ENCODE data around the gene ICAM4.

ICAM4 gene

DNA sequence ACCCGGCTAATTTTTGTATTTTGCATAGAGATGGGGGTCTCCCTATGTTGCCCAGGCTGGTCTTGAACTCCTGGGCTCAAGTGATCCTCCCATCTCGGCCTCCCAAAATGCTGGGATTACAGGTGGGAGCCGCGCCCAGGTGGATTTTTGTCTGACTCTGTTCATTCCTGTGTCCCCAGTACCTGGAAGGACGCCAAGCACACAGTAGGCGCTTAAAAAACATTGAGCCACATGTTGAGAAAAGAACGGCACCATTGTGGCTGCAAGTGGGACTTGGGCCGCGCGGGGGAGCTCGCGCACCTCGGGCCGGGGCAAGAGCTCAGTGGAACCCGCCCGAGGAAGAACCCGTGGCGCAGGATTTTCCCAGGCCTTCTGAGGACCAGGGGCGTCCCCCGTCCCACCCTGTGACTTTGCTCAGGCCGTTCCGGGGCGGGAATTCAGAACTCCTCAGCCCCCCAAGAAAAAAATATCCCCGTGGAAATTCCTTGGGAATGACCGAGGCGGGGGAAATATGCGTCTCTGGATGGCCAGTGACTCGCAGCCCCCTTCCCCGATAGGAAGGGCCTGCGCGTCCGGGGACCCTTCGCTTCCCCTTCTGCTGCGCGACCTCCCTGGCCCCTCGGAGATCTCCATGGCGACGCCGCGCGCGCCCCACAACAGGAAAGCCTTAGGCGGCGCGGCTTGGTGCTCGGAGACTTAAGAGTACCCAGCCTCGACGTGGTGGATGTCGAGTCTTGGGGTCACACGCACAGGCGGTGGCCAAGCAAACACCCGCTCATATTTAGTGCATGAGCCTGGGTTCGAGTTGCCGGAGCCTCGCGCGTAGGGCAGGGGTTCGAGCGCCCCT lies 17.2 kb upstream of the ICAM4 start:
- TF ChIP-seq, protein P1, sequence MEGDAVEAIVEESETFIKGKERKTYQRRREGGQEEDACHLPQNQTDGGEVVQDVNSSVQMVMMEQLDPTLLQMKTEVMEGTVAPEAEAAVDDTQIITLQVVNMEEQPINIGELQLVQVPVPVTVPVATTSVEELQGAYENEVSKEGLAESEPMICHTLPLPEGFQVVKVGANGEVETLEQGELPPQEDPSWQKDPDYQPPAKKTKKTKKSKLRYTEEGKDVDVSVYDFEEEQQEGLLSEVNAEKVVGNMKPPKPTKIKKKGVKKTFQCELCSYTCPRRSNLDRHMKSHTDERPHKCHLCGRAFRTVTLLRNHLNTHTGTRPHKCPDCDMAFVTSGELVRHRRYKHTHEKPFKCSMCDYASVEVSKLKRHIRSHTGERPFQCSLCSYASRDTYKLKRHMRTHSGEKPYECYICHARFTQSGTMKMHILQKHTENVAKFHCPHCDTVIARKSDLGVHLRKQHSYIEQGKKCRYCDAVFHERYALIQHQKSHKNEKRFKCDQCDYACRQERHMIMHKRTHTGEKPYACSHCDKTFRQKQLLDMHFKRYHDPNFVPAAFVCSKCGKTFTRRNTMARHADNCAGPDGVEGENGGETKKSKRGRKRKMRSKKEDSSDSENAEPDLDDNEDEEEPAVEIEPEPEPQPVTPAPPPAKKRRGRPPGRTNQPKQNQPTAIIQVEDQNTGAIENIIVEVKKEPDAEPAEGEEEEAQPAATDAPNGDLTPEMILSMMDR (IDR thresholded peaks at IDR 0.05; ENCODE audit: low read depth, low read length): peak; percentile 92
- H3K4me3 ChIP-seq (ENCODE audit: low read depth, low read length): no peak overlapping the region; the same call in 1 of the 2 replicates

DNA sequence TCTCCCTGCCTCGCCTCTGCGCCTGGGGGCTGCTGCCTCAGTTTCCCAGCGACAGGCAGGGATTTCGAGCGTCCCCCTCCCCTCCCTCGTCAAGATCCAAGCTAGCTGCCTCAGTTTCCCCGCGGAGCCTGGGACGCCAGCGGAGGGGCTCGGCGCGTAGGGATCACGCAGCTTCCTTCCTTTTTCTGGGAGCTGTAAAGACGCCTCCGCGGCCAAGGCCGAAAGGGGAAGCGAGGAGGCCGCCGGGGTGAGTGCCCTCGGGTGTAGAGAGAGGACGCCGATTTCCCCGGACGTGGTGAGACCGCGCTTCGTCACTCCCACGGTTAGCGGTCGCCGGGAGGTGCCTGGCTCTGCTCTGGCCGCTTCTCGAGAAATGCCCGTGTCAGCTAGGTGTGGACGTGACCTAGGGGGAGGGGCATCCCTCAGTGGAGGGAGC lies 16.6 kb upstream of the ICAM4 start:
- TF ChIP-seq, protein P1 (IDR thresholded peaks at IDR 0.05; ENCODE audit: low read depth, low read length): no peak
- no peak overlapping the region for H3K4me3 ChIP-seq (ENCODE audit: low read depth, low read length)

DNA sequence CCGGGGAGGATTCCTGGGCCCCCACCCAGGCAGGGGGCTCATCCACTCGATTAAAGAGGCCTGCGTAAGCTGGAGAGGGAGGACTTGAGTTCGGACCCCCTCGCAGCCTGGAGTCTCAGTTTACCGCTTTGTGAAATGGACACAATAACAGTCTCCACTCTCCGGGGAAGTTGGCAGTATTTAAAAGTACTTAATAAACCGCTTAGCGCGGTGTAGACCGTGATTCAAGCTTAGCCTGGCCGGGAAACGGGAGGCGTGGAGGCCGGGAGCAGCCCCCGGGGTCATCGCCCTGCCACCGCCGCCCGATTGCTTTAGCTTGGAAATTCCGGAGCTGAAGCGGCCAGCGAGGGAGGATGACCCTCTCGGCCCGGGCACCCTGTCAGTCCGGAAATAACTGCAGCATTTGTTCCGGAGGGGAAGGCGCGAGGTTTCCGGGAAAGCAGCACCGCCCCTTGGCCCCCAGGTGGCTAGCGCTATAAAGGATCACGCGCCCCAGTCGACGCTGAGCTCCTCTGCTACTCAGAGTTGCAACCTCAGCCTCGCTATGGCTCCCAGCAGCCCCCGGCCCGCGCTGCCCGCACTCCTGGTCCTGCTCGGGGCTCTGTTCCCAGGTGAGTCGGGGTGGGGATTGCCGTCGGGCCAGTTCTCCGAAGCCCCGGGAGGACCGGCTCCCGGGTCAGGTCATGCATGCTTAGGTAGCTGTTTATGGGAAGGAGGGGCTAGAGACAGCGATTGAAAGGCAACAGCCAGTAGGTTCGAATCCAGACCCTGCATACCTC lies 15.9 kb upstream of the ICAM4 start, which contains the start of gene ICAM1:
Gene ICAM1 (plus strand): TSS at position 505 of the 779 bp plus-strand sequence. CDS start 40 bp downstream, at position 545.
- H3K4me3 ChIP-seq (ENCODE audit: low read depth, low read length): peak within 1 kb of the TSS; percentile 17
- TF ChIP-seq, protein P1 (IDR thresholded peaks at IDR 0.05; ENCODE audit: low read depth, low read length): no peak

DNA sequence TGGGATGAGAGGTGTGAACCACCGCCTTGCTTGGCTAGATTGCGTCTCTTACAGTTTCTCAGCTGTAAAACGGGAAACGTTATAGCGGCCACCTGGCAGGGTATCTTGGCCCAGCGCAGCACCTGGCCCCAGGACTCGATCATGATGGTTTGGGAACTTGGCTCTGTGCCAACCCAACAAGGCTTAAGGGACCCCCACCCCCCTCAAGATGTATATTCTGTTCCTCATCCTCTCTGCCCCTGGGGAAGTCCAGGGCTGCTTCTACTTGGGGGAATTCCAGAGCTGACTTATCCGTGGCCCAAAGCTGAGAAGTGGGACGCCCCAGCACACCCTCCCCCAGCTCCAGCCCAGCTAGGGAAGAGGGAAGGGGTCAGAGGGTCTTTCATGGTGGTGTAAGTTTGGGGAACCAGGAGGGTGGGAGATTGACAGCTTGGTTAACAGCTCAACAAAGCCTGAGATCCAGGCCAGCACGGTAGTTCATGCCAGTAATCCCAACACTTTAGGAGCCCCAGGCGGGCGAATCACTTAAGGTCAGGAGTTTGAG lies 15.1 kb upstream of the ICAM4 start:
- TF ChIP-seq, protein P1 (IDR thresholded peaks at IDR 0.05; ENCODE audit: low read depth, low read length): no peak
- peak overlapping the region; percentile 17 for H3K4me3 ChIP-seq (ENCODE audit: low read depth, low read length)

DNA sequence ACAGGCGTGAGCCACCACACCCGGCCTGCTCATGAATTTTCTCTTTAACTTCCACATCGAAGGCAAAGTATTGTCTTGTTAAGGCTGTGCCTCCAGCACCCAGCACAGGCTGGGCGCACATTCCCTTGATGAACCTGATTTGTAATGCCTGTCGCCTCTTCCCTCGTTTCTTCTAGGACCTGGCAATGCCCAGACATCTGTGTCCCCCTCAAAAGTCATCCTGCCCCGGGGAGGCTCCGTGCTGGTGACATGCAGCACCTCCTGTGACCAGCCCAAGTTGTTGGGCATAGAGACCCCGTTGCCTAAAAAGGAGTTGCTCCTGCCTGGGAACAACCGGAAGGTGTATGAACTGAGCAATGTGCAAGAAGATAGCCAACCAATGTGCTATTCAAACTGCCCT lies 12.2 kb upstream of the ICAM4 start:
- TF ChIP-seq, protein P1 (IDR thresholded peaks at IDR 0.05; ENCODE audit: low read depth, low read length): no peak
- no peak overlapping the region for H3K4me3 ChIP-seq (ENCODE audit: low read depth, low read length)

DNA sequence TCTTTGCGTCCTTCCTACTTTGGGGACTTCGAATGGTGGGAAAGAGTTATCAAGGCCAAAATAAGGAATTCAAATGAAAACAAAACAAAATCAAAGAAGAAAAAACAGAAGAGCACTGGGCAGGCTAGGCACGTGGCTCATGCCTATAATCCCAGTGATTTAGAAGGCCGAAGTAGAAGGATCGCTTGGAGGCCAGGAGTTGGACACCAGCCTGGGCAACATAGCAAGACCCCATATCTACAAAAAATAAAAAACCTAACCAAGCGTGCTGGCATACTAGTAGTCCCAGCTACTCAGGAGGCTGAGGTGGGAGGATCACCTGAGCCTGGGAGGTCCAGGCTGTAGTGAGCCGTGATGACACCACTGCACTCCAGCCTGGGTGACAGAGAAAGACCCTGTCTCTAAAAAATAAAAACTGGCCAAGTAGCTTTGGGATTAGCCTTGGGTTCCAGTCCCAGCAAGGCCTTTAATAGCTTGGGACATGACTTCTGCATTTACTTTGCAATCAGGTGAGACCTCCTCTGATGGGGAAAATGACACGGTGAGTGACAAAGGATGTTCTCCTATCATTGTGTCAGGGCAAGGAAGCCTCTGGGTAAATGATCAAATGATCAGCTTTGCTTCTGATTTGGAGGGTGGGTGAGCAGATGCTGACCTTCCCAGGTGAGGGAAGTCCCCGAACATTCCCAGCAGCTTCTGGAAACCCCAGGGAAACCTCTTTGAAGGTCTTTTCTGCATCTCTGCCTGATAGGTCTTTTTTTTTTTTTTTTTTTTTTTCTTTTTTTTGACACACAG lies 8.8 kb upstream of the ICAM4 start:
- H3K4me3 ChIP-seq (ENCODE audit: low read depth, low read length): no peak overlapping the region
- TF ChIP-seq, protein P1 (IDR thresholded peaks at IDR 0.05; ENCODE audit: low read depth, low read length): no peak

Data from WI38 (cell line).